ENCODE measurements around the gene SEMA4G. TPM values are rescaled to one million over a fixed set of nuclear protein-coding genes. Genes with fewer than 3 reads are reported as not detected.

SEMA4G gene
- total and polyA plus RNA-seq, 2 of the 13 experiments (the other 11 are each of a cell fraction or from before 2014, with no cell fraction given): 46.2 to 207 TPM

DNA sequence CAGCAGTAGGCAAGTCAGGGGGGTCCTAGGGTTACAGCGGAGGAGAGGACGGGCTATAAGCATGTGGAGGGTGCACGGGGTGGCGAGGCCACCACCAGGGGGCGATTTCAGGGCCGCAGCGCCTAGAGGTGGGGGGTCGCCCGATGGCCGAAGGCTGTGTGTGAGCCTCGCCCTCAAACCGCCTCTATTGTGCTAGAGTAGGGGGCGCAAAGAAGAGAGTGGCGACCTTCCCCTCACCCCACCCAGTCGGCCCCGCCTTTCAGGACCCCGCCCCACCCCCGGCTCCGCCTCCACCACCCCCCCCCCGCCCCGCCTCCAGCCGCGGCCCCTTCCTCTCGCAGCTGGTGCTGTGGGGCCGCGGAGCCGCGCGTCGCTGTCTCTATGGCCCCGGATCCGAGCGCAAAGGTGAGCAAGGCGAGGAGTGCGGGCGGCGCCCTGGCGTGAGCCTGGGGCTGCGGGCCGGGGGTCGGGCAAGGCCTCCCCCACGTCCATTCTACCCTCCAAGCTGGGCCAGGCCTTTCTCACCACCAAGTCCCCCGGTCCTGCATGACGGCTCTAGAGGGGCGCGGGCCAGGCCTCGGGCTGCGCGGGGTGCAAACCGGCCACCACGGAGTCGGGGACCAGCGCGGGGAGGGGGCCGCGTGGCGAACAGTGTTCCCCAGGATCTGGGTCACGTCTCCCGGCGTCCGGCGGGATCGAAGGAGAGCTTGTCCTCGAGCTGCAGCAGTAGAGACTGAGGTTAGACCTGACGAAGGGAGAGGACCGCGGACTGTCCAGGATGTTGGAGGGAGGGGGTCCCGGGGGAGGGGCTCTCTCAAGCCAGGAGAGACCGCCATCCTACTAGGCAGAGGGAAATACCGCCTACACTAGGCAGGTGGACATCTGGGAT is at the start of gene SEMA4G (continued):
- TF ChIP-seq SNAI1 (CRISPR knock-in tag; IDR thresholded peaks at IDR 0.05; ENCODE audit: borderline replicate concordance): peak; percentile 74; the same call in 1 of the 2 replicates
- TF ChIP-seq, protein P1, sequence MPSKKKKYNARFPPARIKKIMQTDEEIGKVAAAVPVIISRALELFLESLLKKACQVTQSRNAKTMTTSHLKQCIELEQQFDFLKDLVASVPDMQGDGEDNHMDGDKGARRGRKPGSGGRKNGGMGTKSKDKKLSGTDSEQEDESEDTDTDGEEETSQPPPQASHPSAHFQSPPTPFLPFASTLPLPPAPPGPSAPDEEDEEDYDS (CRISPR knock-in tag; IDR thresholded peaks at IDR 0.05): 0 out of 2 replicates have a peak, but pooled peaks have one; percentile 6
- TF ChIP-seq SRSF1 (optimal IDR thresholded peaks at IDR 0.05; ENCODE audit: low read depth, low read length): peak; percentile 53
- no peak for TF ChIP-seq ZNF205 (CRISPR knock-in tag; IDR thresholded peaks at IDR 0.05)
- no peak for TF ChIP-seq MLLT10 (CRISPR knock-in tag; IDR thresholded peaks at IDR 0.05)
- TF ChIP-seq, protein P2, sequence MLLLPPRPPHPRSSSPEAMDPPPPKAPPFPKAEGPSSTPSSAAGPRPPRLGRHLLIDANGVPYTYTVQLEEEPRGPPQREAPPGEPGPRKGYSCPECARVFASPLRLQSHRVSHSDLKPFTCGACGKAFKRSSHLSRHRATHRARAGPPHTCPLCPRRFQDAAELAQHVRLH (CRISPR knock-in tag; IDR thresholded peaks at IDR 0.05; ENCODE audit: borderline replicate concordance, low read depth): peak; percentile 30; the same call in 1 of the 2 replicates
- TF ChIP-seq PPARG (CRISPR knock-in tag; conservative IDR thresholded peaks at IDR 0.05): no peak
- TF ChIP-seq PITX1 (CRISPR knock-in tag; IDR thresholded peaks at IDR 0.05): 0 out of 2 replicates have a peak, but pooled peaks have one; percentile 20
- TF ChIP-seq, protein P3, sequence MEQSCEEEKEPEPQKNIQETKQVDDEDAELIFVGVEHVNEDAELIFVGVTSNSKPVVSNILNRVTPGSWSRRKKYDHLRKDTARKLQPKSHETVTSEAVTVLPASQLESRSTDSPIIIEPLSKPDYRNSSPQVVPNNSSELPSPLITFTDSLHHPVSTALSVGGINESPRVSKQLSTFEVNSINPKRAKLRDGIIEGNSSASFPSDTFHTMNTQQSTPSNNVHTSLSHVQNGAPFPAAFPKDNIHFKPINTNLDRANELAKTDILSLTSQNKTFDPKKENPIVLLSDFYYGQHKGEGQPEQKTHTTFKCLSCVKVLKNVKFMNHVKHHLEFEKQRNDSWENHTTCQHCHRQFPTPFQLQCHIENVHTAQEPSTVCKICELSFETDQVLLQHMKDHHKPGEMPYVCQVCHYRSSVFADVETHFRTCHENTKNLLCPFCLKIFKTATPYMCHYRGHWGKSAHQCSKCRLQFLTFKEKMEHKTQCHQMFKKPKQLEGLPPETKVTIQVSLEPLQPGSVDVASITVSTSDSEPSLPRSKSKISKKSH (CRISPR knock-in tag; IDR thresholded peaks at IDR 0.05; ENCODE audit: borderline replicate concordance): peak; percentile 11; the same call in 1 of the 2 replicates
- no peak for TF ChIP-seq MXD4 (CRISPR knock-in tag; IDR thresholded peaks at IDR 0.05)
- TF ChIP-seq ZNF138 (CRISPR knock-in tag; IDR thresholded peaks at IDR 0.05; ENCODE audit: low read depth): no peak
- TF ChIP-seq, protein P4, sequence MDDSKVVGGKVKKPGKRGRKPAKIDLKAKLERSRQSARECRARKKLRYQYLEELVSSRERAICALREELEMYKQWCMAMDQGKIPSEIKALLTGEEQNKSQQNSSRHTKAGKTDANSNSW (CRISPR knock-in tag; IDR thresholded peaks at IDR 0.05; ENCODE audit: borderline replicate concordance): peak; percentile 52; the same call in 1 of the 2 replicates
- TF ChIP-seq MAF1 (CRISPR knock-in tag; IDR thresholded peaks at IDR 0.05; ENCODE audit: borderline replicate concordance): no peak; the same call in 1 of the 2 replicates
- TF ChIP-seq TEAD3 (CRISPR knock-in tag; optimal IDR thresholded peaks at IDR 0.05; ENCODE audit: borderline replicate concordance): no peak
- 0 out of 2 replicates have a peak, but pooled peaks have one; percentile 3 for TF ChIP-seq ZNF782 (CRISPR knock-in tag; IDR thresholded peaks at IDR 0.05; ENCODE audit: borderline replicate concordance)
- TF ChIP-seq ZNF747 (CRISPR knock-in tag; IDR thresholded peaks at IDR 0.05; ENCODE audit: borderline replicate concordance): peak; percentile 60
- no peak for TF ChIP-seq NFATC3 (CRISPR knock-in tag; IDR thresholded peaks at IDR 0.05)
- peak; percentile 78; the same call in 1 of the 2 replicates for TF ChIP-seq REL (CRISPR knock-in tag; conservative IDR thresholded peaks at IDR 0.05)
- no peak for TF ChIP-seq CREB1 (IDR thresholded peaks at IDR 0.05)
- TF ChIP-seq CREB1 (CRISPR knock-in tag; IDR thresholded peaks at IDR 0.05): no peak
- peak; percentile 39; the same call in 1 of the 2 replicates for TF ChIP-seq ZFP82 (CRISPR knock-in tag; IDR thresholded peaks at IDR 0.05; ENCODE audit: borderline replicate concordance)
- 0 out of 2 replicates have a peak, but pooled peaks have one; percentile 47 for TF ChIP-seq ZNF296 (CRISPR knock-in tag; conservative IDR thresholded peaks at IDR 0.05)
- TF ChIP-seq, protein P5, sequence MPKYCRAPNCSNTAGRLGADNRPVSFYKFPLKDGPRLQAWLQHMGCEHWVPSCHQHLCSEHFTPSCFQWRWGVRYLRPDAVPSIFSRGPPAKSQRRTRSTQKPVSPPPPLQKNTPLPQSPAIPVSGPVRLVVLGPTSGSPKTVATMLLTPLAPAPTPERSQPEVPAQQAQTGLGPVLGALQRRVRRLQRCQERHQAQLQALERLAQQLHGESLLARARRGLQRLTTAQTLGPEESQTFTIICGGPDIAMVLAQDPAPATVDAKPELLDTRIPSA (CRISPR knock-in tag; IDR thresholded peaks at IDR 0.05; ENCODE audit: borderline replicate concordance): peak; percentile 64; the same call in 1 of the 2 replicates
- 0 out of 2 replicates have a peak, but pooled peaks have one; percentile 20 for TF ChIP-seq ZNF317 (CRISPR knock-in tag; IDR thresholded peaks at IDR 0.05)
